Ovary (tissue), 9 donors: Measurements from ENCODE around the gene PEX7. TPM values are rescaled to one million over a fixed set of nuclear protein-coding genes. Genes with fewer than 3 reads are reported as not detected.

Experiments used
- DNase-seq, 5 donors: peaks; one replicate each; pipeline ENCODE4 v3.0.0-alpha.2; 2019 to 2020
- H3K27ac ChIP-seq, 2 donors: fragments of 200-600 bp; one replicate each; pipeline versions ENCODE4 v1.5.1 to v1.8.0; 2019 to 2022
- H3K27me3 ChIP-seq: fragments of 200-600 bp; one replicate; pipeline ENCODE4 v1.8.0; 2022
- H3K36me3 ChIP-seq: fragments of 200-600 bp; sonication (generic); one replicate; pipeline ENCODE4 v1.5.1; 2019
- H3K4me1 ChIP-seq: one replicate; pipeline ENCODE4 v1.8.1; 2013; ENCODE audit warnings: mild to moderate bottlenecking, moderate library complexity; ENCODE audit not compliant: insufficient read depth
- H3K4me3 ChIP-seq: fragments of 200-600 bp; sonication (generic); one replicate; pipeline ENCODE4 v1.5.1; 2017
- H3K9me3 ChIP-seq, 2 donors: fragments of 200-600 bp in 1 of 2; sonication (generic) in 1 of 2; one replicate each; pipeline versions ENCODE4 v1.5.1 to v1.8.1; 2013 to 2019; ENCODE audit warnings: mild to moderate bottlenecking in 1 of 2, moderate library complexity in 1 of 2
- CTCF ChIP-seq, 3 donors: fragments of 450-650 bp in 2 of 3; fragments of 200-600 bp in 1 of 3; IDR thresholded peaks; one replicate each; pipeline versions ENCODE4 v1.5.1 to v1.8.0; 2016 to 2022; ENCODE audit warnings: antibody characterized with exemption in 3 of 3, mild to moderate bottlenecking in 1 of 3
- EP300 ChIP-seq: sonication (generic); formaldehyde crosslinking; IDR thresholded peaks from one replicate; pipeline ENCODE4 v1.6.1; 2017; ENCODE audit warnings: antibody characterized with exemption
- POLR2A ChIP-seq: fragments of 450-650 bp; IDR thresholded peaks from one replicate; pipeline ENCODE4 v1.6.1; 2017; ENCODE audit warnings: antibody characterized with exemption, mild to moderate bottlenecking, moderate library complexity
- WGBS, 3 donors: extraction: QIAGEN DNeasy Blood & Tissue Kit in 1 of 3; methylation state at CpG; one replicate each; pipeline versions ENCODE4 v1.1.5 to v1.1.7; 2013 to 2017; 5-methylcytosine and 5-hydroxymethylcytosine counted together
- intact Hi-C, 4 donors: fragments of 100-400 bp; cut with DNase I; formaldehyde crosslinking; loops; one replicate each; pipeline versions ENCODE4 v1.11.0 to v1.15.1; 2022 to 2023
- polyA plus RNA-seq, 2 donors: library from polyadenylated mRNA; stranded (reverse); fragments of 200-250 nt in 1 of 2; fragments of 350-450 nt in 1 of 2; fragmentation: Illumina TruSeq in 1 of 2; extraction: RNeasy Lipid Tissue Mini Kit (QIAGEN cat#74804) in 1 of 2; gene quantifications; one replicate each; pipeline ENCODE4 v1.2.3, GENCODE V29; 2013 to 2014
- total RNA-seq, 7 donors: library from RNA; depleted of rRNA in 2 of 7; stranded (reverse); fragments of >200 nt in 2 of 7; fragmentation: NEBNext Ultra II Directional in 3 of 7; extraction: Animal tissue kit (Norgen Biotek cat#: 25700) in 3 of 7; gene quantifications; one replicate each; pipeline versions ENCODE4 v1.1.0 to v1.2.4, GENCODE V29; 2016 to 2023
- donor health status: DM: no; HTN: no; CAD: no; lungs with moderate emphysema.
- donor health status: DM: no; HTN: no; CAD: no.
- donor health status: Bipolar disorder and iron deficiency.
- donor health status: DM: yes; HTN: yes; CAD: no.
- donor health status: DM: no; HTN: no; CAD: no.
- donor health status: DM: yes; HTN: yes; CAD: no.

The PEX7 gene
- total and polyA plus RNA-seq, 9 donors = 5.7 to 13.8 (median 7.2) TPM

GRCh38 chr6:136887953-136888352 lies 65.6 kb downstream of the PEX7 start:
- H3K9me3 ChIP-seq = no peaks in the 10 kb centered on the region
- 0 to 67% (median 50%) methylated on average over 1 of the region's 1 CpG for WGBS, 3 donors

GRCh38 chr6:136889271-136890193 lies 67.1 kb downstream of the PEX7 start:
- H3K9me3 ChIP-seq = no peaks in the 10 kb centered on the region
- TF ChIP-seq POLR2A (no peak), EP300 (no peak), CTCF (IDR thresholded peaks at IDR 0.05) (no peak)
- no peak for DNase-seq
- no peaks in the 10 kb centered on the region for H3K36me3 ChIP-seq
- WGBS, 3 donors = 50 to 66% (median 62%) methylated on average over 6 of the region's 6 CpGs
- H3K4me1 ChIP-seq = no peaks in the 10 kb centered on the region
- no peak overlapping the region for H3K27ac ChIP-seq
- H3K4me3 ChIP-seq = no peak overlapping the region
- no peaks in the 10 kb centered on the region for H3K27me3 ChIP-seq
- intact Hi-C loops = no loop called here

More at GRCh38 chr6:136887953-136888352, 65.6 kb downstream of the PEX7 start:
- H3K4me1 ChIP-seq = no peaks in the 10 kb centered on the region
- H3K27ac ChIP-seq = no peak overlapping the region
- no peaks in the 10 kb centered on the region for H3K36me3 ChIP-seq
- no peaks in the 10 kb centered on the region for H3K27me3 ChIP-seq
- DNase-seq = no peak
- H3K4me3 ChIP-seq = no peak overlapping the region
- no peak for TF ChIP-seq CTCF (IDR thresholded peaks at IDR 0.05)
- no peak for TF ChIP-seq POLR2A
- no peak for TF ChIP-seq EP300
- intact Hi-C loops = no loop called here

- Histone ChIP-seq H3K27me3 (no peaks in the 10 kb centered on the region), H3K9me3 (no peaks in the 10 kb centered on the region), H3K36me3 (no peaks in the 10 kb centered on the region), H3K4me1 (no peaks in the 10 kb centered on the region), H3K27ac (no peak overlapping the region), H3K4me3 (no peak overlapping the region)
- DNase-seq = no peak
- TF ChIP-seq POLR2A = no peak
- TF ChIP-seq CTCF (IDR thresholded peaks at IDR 0.05) = no peak
- TF ChIP-seq EP300 = no peak
- 49 to 57% (median 55%) methylated on average over 4 of the region's 4 CpGs for WGBS, 3 donors
- intact Hi-C loops = no loop called here
These were observed 67.9 kb downstream of the PEX7 start for GRCh38 chr6:136890194-136890839.

GRCh38 chr6:136890986-136891385 lies 68.6 kb downstream of the PEX7 start:
- Histone ChIP-seq H3K27ac (no peak overlapping the region), H3K27me3 (no peaks in the 10 kb centered on the region), H3K36me3 (no peaks in the 10 kb centered on the region), H3K4me1 (no peaks in the 10 kb centered on the region), H3K4me3 (no peak overlapping the region), H3K9me3 (no peaks in the 10 kb centered on the region)
- no peak for DNase-seq
- TF ChIP-seq EP300 (no peak), CTCF (IDR thresholded peaks at IDR 0.05) (no peak), POLR2A (no peak)
- 90 to 95% (median 93%) methylated on average over 3 of the region's 3 CpGs for WGBS, 3 donors
- intact Hi-C loops = no loop called here
